NCI-H774 (cell line): Measurements from ENCODE around the gene TMEM191C.
"Not testable (repeated sequence)": the region's sequence is repeated elsewhere in the genome, so short reads cannot be mapped to it uniquely, and the experiment has no call there.

Experiments
- DNase-seq: peaks from one replicate; lab custom pipeline; 2025; lab: John Stamatoyannopoulos, UW

TMEM191C gene

DNA sequence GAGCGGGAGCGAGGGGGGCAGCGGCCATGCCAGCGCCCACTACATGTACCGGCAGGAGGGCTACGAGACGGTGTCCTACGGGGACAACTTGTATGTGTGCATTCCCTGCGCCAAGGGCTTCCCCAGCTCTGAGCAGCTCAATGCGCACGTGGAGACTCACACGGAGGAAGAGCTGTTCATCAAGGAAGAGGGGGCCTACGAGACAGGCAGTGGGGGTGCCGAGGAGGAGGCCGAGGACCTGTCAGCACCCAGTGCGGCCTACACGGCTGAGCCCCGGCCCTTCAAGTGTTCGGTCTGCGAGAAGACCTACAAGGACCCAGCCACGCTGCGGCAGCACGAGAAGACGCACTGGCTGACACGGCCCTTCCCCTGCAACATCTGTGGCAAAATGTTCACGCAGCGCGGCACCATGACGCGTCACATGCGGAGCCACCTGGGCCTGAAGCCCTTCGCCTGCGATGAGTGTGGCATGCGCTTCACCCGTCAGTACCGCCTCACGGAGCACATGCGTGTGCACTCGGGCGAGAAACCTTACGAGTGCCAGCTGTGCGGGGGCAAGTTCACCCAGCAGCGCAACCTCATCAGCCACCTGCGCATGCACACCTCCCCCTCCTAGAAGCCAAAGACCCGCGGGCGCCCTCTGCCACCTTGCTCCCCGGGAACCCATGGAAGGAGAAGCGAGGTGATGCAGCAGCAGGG lies 20.9 kb upstream of the TMEM191C start:
- no peak for DNase-seq

DNA sequence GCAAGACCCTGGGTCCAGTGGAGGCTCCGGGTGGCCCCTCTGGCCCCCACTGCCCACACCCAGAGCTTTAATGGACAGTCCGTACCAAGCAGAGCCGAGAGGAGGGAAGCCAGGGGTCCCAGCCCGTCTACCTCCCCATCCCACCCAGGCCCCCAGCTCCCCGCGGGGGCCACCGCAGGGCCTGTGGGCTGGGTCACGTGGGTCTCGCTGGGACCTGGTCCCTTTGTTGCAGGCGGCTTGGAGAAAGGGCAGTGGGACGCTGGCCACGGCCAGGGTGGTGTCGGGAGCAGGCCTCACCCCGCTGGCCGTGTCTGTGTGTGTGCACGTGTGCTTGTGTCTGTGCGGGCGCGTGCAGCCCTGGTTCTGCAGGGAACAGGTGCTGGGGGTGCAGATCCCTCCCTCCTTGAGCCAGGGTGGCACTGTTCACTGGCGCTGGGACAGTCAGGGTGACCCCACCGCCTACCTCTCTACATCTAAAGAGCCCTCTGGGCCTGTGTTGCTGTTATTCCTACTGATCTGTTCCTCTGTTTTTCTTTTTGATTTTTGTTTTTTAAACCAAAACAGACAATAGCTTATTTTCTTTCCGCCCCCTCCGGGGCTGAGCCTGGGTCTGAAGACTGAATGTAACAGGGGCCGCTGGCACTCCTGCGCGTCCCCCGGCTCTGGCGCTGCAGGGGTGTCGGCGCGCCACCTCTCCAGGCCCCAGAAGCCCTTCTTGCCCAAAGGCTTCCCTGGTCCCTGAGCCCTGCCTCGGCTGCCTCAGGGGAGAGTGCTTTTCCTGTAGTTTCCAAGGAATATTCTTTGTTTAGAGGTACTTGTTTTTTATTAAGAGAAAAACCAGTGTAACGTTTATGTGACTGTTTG lies 20.1 kb upstream of the TMEM191C start:
- DNase-seq, result no peak

GRCh38 chr22:21447694-21448402 lies 19.3 kb upstream of the TMEM191C start:
- DNase-seq, result no peak

GRCh38 chr22:21448627-21449416 lies 18.4 kb upstream of the TMEM191C start:
- DNase-seq, result no peak

GRCh38 chr22:21449531-21450319 lies 17.5 kb upstream of the TMEM191C start:
- DNase-seq, result no peak

DNA sequence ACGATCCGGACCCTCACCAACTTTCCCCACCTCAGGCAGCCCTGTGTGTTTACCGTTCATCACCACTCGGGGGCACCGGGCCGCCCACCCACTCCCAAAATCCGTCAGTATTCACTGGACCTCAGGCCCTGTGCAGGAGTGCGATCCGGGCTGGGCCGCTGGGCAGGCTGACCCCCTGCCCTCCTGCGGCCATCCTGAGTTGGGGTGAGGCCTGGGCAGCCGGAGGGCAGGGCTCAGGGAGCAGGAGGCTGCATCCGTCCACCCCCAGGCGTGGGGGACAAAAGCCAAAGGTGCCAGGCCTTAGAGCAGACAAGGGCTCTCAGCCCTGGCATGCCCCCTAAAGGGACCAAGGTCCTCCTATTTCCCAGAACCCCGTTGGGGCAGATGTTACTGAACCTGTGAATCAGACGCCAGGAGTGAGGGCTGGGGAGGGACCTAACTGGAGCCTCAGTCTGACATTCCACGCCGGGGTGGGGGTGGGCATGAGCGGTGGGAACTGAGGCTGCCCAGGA lies 16.8 kb upstream of the TMEM191C start:
- DNase-seq, result no peak

DNA sequence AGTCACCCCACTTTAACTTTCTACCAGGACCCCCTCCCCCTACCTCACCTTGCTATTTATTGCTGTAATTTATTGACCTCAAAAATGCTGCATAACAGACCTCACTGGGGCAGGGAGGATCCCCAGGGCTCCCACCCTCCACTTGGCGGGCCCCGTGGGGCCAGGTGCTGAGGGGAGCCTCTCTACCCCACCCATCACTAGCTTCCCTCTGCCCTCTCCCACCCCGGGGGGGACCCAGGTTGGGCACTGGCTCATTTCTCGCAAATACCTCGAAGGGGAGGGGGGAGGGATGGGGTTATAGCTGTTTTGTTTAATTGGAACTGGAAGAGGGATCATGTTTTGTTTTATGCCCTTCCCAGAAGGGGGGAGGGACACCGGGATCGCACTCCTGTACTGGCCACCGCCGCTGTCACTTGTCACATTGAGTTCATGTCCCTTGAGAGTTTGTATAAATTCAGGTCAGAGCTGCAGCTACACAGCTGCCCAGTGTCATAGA lies 16.3 kb upstream of the TMEM191C start:
- DNase-seq, result no peak

DNA sequence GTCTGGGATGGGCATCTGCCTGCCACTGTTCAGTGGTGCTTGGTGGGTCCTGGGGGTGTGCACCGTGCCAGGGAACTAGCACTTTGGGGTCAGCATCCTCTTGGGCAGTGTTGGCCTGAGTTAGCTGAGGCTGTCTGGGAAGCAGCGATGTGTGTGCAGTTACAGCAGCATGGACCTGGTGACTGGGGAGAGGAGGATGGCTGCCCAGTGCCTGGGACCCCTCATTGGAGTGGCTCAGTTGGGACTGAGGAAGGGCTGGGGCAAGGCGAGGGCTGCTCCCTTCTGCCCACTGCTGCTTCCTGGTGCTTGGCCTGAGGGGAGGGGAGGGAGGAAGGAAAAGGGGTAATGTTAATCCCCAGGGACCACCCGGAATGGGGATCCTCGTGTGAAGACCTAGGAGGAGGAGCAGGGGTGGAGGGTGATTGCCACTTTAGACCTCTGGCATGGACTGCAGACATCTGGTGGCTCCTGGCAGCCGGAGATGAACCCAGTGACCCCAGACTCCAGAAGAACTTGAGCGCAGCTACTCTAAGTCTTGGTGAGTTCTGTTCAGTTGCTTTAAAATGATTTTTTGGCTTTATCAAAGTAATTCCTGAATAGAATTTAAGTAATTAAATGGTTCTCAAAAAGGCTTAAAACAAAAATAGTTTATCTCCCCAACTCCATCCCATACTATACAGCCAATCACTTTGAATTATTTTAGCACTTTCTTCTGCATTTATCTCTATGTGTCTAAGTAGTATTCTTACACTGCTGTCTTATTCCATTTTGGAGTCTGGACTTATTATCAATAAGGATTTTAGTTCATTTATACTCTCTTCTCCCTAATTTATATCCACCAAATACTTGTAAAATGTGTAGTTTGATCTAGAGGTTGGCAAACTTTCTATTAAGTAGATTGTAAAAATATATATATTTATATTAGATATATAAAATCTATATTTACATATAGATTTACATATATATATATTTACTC lies 15.4 kb upstream of the TMEM191C start:
- no peak for DNase-seq

- not testable (repeated sequence) for DNase-seq
These were observed 14.5 kb upstream of the TMEM191C start for GRCh38 chr22:21452666-21453065.

DNA sequence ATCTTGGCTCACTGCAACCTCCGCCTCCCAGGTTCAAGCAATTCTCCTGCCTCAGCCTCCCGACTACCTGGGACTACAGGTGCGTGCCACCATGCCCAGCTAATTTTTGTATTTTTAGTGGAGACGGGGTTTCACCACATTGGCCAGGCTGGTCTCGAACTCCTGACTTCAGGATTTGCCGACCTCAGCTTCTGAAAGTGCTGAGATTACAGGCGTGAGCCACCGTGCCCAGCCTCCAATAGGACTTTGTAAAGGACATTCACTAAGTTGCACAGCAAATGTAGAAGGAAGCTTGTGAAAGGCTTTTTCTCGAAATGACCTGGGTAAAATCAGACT lies 12.2 kb upstream of the TMEM191C start:
- DNase-seq, result not testable (repeated sequence)

DNA sequence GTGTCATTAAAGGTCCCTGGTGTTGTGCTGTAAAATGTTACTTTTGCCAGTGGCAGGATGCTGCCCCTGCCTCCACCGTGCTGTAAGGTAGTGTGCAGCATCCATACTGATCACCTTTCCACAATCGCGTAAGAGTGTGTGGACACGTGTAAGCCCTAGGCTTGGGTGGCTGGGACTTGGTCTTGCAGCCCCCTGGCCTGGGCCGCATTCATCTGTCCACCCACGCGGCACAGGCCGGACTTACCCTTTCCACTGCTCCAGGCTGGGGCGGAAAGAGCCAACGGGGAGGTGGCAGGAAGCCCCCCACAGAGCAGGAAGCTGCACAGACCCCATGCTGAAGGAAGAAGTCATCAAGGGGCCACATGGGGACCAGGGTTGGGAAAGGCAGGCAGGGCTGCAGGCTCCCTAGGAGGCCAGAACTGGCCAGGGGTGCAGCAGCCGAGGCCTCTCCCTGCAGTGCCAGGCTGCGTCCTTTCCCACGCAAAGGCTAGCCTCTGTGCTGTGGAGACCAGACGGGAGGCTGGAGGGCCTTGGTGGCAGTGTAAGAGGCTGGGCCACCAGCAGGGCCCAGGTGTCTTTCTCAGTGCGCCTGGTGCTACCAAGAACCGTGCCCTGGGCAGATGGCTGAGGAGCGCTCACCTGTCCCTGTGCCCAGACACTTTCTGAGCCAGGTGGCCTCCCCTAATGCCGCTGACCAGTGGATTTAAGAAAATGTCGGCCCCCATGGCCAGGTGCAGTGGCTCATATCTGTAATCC lies 11.7 kb upstream of the TMEM191C start:
- no peak for DNase-seq

DNA sequence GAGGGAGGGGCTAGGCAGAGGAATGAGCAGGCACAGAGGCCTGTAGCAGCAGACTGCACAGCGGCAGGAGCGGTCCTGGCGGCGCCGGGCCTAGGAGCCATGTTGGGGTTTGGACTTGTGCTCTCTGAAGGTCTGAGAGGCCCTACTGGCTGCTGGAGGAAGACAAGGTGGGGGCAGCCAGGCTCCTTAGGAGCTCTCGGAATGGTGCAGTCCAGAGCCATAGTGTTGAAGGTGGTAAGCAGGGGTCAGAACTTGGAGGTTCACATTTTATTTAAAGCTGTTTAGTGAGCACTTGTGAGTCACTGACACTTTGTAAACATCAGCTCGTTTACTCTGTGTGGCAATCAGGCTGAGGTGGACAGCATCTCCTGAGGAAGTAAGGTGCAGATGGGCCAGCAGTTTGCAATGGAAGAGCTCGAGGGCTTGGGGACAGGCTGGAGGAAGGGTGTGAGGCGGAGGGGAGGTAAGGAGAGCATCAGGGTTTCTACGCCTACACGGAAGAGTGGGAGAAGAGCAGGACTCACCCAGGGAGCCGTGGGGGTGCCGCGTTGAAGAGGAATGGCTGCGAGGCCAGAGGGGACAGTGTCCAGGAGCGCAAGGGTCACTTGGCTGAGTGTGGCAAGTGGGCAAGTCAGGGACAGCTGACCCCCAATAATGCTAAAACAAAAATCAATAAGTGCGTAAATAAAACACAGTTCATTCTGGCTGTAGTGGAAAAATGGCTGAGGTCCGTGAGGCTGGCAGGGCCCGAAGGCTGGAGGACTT lies 10.0 kb upstream of the TMEM191C start:
- DNase-seq, result no peak

DNA sequence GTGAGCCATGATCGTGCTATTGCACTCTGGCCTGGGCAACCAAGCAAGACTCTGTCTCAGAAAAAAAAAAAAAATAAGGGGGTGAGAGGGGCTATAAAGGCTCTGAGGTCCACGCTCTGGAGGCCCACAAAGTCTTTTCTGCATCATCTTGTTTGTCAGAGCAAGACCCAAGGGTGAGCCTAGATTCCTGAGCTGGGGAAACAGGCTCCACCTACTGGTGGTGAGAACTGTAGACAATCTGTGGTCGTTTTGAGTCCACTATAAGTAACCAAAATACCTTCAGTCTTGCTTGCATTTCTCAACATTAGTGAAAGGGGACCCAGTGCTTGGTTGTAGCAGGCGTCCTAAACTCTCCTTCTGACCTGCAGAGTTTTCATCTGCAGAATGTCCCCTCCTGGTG lies 4.5 kb upstream of the TMEM191C start:
- DNase-seq, result not testable (repeated sequence)

DNA sequence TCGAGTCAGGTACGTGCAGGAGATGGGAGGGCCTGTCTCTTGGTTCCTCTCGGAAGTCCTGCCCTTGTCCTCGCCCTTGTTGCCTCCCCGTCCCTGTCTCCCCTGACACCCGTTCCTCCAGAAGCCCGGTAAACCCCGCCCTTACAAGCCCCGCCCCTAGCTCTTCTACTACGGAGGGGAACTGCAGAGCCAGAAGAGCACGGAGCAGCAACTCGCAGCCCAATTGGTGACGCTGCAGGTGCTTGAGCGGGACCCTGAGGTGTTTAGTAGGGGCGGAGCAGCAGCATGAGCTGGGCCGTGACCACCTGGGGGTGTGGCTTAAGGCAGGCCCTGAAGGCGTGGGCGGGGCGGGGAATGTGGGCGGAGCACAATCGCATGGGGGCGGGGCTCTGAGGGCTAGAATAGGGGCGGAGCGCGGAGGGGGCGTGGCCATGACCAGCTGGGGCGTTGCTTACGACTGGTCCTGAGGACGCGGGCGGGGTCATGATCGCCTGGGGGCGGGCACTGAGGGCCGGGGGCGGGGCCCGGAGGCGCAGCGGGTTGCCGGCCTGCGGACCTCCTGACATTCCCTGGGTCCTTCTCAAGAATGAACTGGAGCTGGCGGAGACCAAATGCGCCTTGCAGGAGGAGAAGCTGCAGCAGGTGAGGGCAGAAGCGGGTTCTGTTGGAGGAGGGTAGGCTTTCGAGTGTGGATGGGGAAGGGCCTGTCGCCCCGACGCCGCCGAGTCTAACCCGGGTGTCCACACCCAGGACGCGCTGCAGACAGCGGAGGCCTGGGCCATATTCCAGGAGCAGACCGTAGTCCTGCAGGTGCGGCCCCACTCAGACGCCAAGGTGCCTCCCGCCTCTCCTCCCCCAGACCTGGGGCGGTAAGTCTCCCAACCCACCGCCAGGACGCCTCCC lies 1.3 kb downstream of the TMEM191C start:
- DNase-seq, result not testable (repeated sequence)

DNA sequence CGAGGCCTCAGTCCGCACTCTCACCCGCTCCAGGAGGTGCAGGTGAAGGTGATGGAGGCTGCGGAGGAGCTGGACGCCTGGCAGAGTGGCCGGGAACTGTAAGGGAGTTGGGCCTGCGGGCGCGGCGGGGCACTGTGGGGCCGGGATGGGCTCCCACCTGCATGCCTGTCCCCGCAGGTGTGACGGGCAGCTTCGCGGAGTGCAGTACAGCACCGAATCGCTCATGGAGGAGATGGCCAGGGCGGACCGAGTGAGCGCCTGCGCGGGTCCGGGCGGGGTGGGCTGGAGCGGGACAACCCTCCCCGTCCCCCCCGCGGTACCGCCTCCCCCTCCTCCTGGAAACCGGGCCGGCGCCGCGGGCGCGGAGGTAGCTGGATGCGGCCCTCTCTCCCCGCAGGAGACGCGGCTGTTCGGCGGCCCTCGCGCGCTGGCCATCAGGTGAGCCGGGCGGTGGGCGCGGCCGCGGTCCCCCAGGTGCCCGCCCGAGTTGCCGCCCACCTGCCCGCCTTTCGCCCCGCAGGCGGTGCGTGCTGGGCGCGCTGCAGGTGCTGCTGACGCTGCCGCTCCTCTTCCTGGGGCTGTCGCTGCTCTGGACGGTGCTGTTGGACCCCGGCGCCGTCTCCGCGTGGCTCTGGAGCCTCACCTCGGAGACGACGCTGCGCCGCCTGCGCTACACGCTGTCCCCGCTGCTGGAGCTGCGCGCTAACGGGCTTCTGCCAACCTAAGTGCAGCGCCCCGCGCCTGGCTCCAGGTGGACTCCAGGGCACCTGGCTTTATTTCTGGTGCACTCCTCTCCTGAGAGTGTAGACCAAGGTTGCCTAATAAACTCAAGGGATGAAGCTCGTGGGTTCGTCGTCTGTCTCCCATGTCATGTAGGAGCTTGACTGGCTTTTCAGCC lies 2.2 kb downstream of the TMEM191C start:
- not testable (repeated sequence) for DNase-seq

DNA sequence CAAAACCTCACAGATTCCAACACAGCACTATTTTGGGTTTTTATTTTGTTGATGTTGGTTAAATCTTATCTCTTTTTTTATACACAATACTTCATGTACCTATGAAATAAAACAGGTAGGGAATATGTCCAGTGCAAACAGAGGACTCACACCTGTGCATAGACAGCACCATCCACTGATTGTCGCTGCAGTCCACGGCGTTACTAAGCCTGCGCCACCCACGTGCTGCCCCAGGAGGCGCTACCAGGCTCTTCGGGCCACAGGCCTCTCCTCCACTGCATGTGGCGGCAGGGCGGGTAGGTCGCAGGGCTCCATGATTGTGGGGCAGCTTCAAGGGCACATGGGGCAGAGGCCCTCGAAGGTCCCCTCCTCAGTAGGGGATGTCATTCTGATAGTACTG lies 5.8 kb downstream of the TMEM191C start:
- not testable (repeated sequence) for DNase-seq
